Peyer's patch (tissue), 4 donors: ENCODE results near the gene RPL21. TPM values are rescaled to one million over a fixed set of nuclear protein-coding genes. Genes with fewer than 3 reads are reported as not detected.
A peak's percentile ranks its signal among the peaks of the same experiment; 100 is the strongest.

Source experiments
- DNase-seq, 3 donors: peaks; one replicate each; pipeline ENCODE4 v3.0.0-alpha.2; 2017 to 2019
- H3K27ac ChIP-seq, 4 donors: fragments of 200-600 bp; sonication (generic); one replicate each; pipeline ENCODE4 v1.5.1; 2016 to 2019
- H3K27me3 ChIP-seq, 2 donors: fragments of 200-600 bp; sonication (generic); one replicate each; pipeline ENCODE4 v1.5.1; 2019
- H3K36me3 ChIP-seq, 3 donors: fragments of 200-600 bp; sonication (generic); one replicate each; pipeline ENCODE4 v1.5.1; 2016 to 2019
- H3K4me1 ChIP-seq, 4 donors: fragments of 200-600 bp; sonication (generic); one replicate each; pipeline ENCODE4 v1.5.1; 2016 to 2019
- H3K4me3 ChIP-seq, 4 donors: fragments of 200-600 bp; sonication (generic); 1 replicate in 3 of 4; 2 replicates in 1 of 4; pipeline ENCODE4 v1.5.1; 2016 to 2019; ENCODE audit warnings: mild to moderate bottlenecking in 1 of 4
- H3K9me3 ChIP-seq, 4 donors: fragments of 200-600 bp; sonication (generic); one replicate each; pipeline ENCODE4 v1.5.1; 2016 to 2019; ENCODE audit warnings: mild to moderate bottlenecking in 1 of 4
- POLR2A ChIP-seq, 2 donors: fragments of 450-650 bp; IDR thresholded peaks; one replicate each; pipeline ENCODE4 v1.5.1; 2017; ENCODE audit warnings: antibody characterized with exemption in 2 of 2, mild to moderate bottlenecking in 2 of 2, moderate library complexity in 2 of 2
- total RNA-seq, 4 donors: library from RNA; depleted of rRNA; stranded (reverse); fragments of >200 nt; gene quantifications; one replicate each; pipeline ENCODE4 v1.1.0, GENCODE V29; 2016
- TF ChIP-seq, protein P1 (sequence below), 6 experiments: fragments of 450-650 bp in 4 of 6; fragments of 200-600 bp in 2 of 6; sonication (generic) in 1 of 6; IDR thresholded peaks; one replicate each; pipeline ENCODE4 v1.5.1; 2017 to 2019; ENCODE audit warnings: antibody characterized with exemption in 6 of 6, mild to moderate bottlenecking in 3 of 6, moderate library complexity in 1 of 6

RPL21 gene
- total RNA-seq, 4 donors from 2014 or later, result 179 to 828 (median 278) TPM

DNA sequence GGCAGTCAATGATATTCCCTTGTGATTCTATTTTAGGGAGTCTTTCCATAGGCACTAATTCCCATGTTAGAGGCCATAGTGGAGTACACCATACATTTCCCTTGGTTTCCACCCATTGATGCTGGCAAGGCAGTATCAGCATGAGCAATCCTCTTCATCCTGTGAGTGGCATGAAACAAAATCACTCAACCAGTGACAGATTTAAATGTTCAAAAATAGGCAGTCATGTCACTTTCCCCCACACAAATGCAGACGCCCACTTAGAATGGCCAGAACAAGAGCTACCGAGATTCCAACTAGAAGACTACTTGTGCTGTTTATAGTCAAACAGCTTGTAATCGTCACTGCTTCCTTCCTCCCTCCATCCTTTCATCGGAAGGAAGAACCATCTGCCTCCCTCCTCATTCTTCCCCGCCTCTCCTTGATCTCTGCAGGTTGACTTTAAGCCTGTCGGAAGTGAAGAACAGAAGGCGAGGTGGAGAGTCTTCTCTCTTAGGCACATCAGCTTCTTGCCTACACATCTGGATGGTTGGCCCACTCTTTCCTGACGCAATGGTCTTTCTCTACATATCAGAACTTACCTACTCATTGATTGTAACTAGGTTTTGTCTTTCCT, 41.8 kb downstream of the RPL21 start:
- H3K4me1 ChIP-seq, result no peaks in the 10 kb centered on the region
- no peak overlapping the region for H3K4me3 ChIP-seq
- H3K27ac ChIP-seq, result peak overlapping the region in 1 of 4 donors; percentile 61
- H3K9me3 ChIP-seq, result no peaks in the 10 kb centered on the region
- no peak for TF ChIP-seq POLR2A (IDR thresholded peaks at IDR 0.05)
- TF ChIP-seq, protein P1, sequence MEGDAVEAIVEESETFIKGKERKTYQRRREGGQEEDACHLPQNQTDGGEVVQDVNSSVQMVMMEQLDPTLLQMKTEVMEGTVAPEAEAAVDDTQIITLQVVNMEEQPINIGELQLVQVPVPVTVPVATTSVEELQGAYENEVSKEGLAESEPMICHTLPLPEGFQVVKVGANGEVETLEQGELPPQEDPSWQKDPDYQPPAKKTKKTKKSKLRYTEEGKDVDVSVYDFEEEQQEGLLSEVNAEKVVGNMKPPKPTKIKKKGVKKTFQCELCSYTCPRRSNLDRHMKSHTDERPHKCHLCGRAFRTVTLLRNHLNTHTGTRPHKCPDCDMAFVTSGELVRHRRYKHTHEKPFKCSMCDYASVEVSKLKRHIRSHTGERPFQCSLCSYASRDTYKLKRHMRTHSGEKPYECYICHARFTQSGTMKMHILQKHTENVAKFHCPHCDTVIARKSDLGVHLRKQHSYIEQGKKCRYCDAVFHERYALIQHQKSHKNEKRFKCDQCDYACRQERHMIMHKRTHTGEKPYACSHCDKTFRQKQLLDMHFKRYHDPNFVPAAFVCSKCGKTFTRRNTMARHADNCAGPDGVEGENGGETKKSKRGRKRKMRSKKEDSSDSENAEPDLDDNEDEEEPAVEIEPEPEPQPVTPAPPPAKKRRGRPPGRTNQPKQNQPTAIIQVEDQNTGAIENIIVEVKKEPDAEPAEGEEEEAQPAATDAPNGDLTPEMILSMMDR (IDR thresholded peaks at IDR 0.05), result no peak
- H3K36me3 ChIP-seq, result no peaks in the 10 kb centered on the region
- no peak for DNase-seq
- no peaks in the 10 kb centered on the region for H3K27me3 ChIP-seq

DNA sequence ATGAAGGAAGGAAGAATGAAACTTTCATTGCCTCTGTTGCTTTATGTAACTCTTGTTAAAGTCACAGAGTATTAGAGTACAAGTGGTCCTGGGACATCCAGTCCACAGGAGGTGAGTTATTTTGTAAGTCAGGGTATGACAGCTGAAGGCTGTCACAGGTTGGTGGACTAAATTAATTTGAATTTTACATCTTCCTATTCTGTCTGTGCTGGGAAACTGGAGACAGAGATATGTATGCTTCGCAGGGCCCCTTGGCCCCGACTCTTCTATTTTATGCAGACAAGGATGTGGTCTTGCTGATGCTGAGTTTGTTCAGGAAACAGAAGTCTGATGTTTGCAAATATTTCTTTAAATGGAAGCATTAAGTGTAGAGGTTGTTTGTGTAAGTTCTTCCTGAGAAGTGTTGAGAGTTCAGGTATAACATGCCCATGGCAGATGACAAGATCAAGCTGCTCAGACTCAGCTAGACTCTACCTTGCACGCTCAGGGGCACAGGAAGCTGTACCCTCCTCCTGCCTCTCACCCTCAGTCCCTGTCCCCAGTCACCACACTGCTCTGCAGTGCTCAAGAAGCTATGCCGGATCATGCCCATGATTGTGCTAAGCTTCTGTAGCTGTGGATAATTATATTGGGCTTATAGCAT, 42.6 kb downstream of the RPL21 start:
- H3K4me1 ChIP-seq, result no peaks in the 10 kb centered on the region
- no peak overlapping the region for H3K4me3 ChIP-seq
- no peaks in the 10 kb centered on the region for H3K9me3 ChIP-seq
- H3K36me3 ChIP-seq, result no peaks in the 10 kb centered on the region
- peak in 1 of 3 donors; percentile 32 for DNase-seq
- peak overlapping the region in 1 of 4 donors; percentile 61 for H3K27ac ChIP-seq
- no peaks in the 10 kb centered on the region for H3K27me3 ChIP-seq
- TF ChIP-seq, protein P1 (IDR thresholded peaks at IDR 0.05), result no peak
- TF ChIP-seq POLR2A (IDR thresholded peaks at IDR 0.05), result no peak

DNA sequence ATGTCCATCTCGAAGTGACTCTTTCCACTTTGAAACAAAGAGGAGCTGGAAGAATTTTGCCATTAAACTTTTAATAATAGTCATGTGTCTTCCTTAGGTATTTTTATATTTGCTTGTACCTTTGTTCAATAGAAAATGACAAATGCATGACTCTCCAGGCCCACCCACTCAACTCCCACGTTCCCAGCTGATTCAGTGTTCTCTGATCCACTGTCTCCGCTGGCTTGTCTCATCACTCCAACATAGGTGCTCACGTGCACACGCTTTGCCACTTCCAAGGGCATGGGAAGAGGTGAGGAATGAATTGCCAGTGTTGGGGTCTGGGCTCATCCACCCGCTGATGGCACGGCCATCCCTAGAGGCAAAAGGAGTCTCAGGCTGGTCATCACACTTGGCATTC, 43.7 kb downstream of the RPL21 start:
- Histone ChIP-seq H3K4me3 (no peak overlapping the region), H3K36me3 (no peaks in the 10 kb centered on the region), H3K27me3 (no peaks in the 10 kb centered on the region), H3K27ac (no peak overlapping the region), H3K9me3 (no peaks in the 10 kb centered on the region), H3K4me1 (no peaks in the 10 kb centered on the region)
- TF ChIP-seq, protein P1 (IDR thresholded peaks at IDR 0.05), result no peak
- TF ChIP-seq POLR2A (IDR thresholded peaks at IDR 0.05), result no peak
- no peak for DNase-seq

DNA sequence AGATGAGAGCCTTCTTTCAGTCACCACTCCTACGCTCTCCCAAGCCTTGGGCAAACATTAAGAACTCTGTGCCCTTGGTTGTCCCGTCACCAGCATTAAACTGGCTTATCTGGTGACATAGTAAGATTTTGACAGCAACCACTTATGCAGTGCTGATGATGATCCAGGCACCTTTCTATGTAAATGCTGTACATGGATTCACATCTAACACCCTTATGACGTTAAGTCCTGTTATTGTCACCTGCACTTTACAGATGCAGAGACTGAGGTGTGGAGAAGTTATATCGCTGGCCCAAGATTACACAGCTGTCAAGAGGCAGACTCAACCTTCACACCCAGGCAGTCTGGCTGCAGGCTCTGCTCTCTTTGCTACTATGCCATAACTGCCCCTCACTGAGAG, 44.3 kb downstream of the RPL21 start:
- no peak for TF ChIP-seq POLR2A (IDR thresholded peaks at IDR 0.05)
- TF ChIP-seq, protein P1 (IDR thresholded peaks at IDR 0.05), result no peak
- no peak overlapping the region for H3K27ac ChIP-seq
- no peaks in the 10 kb centered on the region for H3K36me3 ChIP-seq
- no peaks in the 10 kb centered on the region for H3K4me1 ChIP-seq
- H3K4me3 ChIP-seq, result no peak overlapping the region
- H3K9me3 ChIP-seq, result no peaks in the 10 kb centered on the region
- H3K27me3 ChIP-seq, result no peaks in the 10 kb centered on the region
- DNase-seq, result no peak

DNA sequence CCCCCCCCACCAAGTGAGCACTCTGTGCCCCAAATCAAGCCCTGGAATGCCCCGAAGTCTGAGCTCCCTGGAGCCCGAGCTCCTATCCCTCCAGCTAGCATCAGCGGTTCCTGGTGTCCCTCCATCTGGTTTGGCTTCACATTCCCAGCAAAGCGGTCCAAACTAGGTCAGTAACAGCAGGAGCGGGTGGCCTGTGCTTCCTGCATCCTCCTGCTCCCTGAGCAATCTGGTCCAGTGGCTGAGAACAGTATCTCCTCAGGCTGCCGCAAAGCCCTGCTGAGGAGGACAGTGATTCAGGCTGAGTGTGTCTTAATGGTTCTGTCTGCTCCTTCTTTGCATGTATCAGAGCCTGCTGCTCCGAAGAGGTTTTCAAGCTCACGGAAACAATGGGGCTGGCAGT, 45.1 kb downstream of the RPL21 start:
- Histone ChIP-seq H3K9me3 (no peaks in the 10 kb centered on the region), H3K27ac (no peak overlapping the region), H3K36me3 (no peaks in the 10 kb centered on the region), H3K4me1 (no peaks in the 10 kb centered on the region), H3K27me3 (no peaks in the 10 kb centered on the region), H3K4me3 (no peak overlapping the region)
- TF ChIP-seq POLR2A (IDR thresholded peaks at IDR 0.05), result no peak
- TF ChIP-seq, protein P1 (IDR thresholded peaks at IDR 0.05), result no peak
- DNase-seq, result no peak
